ENCODE data around the gene GAPDHS. TPM values are rescaled to one million over a fixed set of nuclear protein-coding genes. Genes with fewer than 3 reads are reported as not detected.

The GAPDHS gene
- total RNA-seq, 1 donor from 2014 or later, result not detected

- Histone ChIP-seq H3K4me3 (no peak overlapping the region), H3K9me3 (no peaks in the 10 kb centered on the region), H3K27me3 (no peaks in the 10 kb centered on the region), H3K4me1 (no peaks in the 10 kb centered on the region), H3K27ac (no peak overlapping the region), H3K36me3 (no peaks in the 10 kb centered on the region)
- peak in 1 of 2 donors; percentile 72 for DNase-seq (ENCODE audit: extremely low spot score in 2 of 2)
- no peak for TF ChIP-seq POLR2A (IDR thresholded peaks at IDR 0.05)
- TF ChIP-seq, protein P1, sequence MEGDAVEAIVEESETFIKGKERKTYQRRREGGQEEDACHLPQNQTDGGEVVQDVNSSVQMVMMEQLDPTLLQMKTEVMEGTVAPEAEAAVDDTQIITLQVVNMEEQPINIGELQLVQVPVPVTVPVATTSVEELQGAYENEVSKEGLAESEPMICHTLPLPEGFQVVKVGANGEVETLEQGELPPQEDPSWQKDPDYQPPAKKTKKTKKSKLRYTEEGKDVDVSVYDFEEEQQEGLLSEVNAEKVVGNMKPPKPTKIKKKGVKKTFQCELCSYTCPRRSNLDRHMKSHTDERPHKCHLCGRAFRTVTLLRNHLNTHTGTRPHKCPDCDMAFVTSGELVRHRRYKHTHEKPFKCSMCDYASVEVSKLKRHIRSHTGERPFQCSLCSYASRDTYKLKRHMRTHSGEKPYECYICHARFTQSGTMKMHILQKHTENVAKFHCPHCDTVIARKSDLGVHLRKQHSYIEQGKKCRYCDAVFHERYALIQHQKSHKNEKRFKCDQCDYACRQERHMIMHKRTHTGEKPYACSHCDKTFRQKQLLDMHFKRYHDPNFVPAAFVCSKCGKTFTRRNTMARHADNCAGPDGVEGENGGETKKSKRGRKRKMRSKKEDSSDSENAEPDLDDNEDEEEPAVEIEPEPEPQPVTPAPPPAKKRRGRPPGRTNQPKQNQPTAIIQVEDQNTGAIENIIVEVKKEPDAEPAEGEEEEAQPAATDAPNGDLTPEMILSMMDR (IDR thresholded peaks at IDR 0.05), result no peak
- TF ChIP-seq POLR2AphosphoS5 (IDR thresholded peaks at IDR 0.05; ENCODE audit: insufficient read depth in 1 of 2, low read depth in 1 of 2), result no peak
- intact Hi-C loops (cut with DNase I), result no loop called here
Measured at GRCh38 chr19:35569281-35569781, 36.1 kb downstream of the GAPDHS start.

GRCh38 chr19:35571406-35571965, 38.2 kb downstream of the GAPDHS start:
- Histone ChIP-seq H3K4me1 (no peaks in the 10 kb centered on the region), H3K36me3 (no peaks in the 10 kb centered on the region), H3K4me3 (no peak overlapping the region), H3K27ac (no peak overlapping the region), H3K27me3 (no peaks in the 10 kb centered on the region), H3K9me3 (peaks cover 2% of the 10 kb centered on the region)
- DNase-seq (ENCODE audit: extremely low spot score in 2 of 2), result no peak
- TF ChIP-seq POLR2A (IDR thresholded peaks at IDR 0.05) (no peak), POLR2AphosphoS5 (IDR thresholded peaks at IDR 0.05; ENCODE audit: insufficient read depth in 1 of 2, low read depth in 1 of 2) (no peak)
- TF ChIP-seq, protein P1 (IDR thresholded peaks at IDR 0.05), result no peak
- intact Hi-C loops (cut with DNase I), result no loop called here

- DNase-seq (ENCODE audit: extremely low spot score in 2 of 2), result no peak
- Histone ChIP-seq H3K36me3 (no peaks in the 10 kb centered on the region), H3K9me3 (peaks cover 7% of the 10 kb centered on the region), H3K4me3 (no peak overlapping the region), H3K4me1 (no peaks in the 10 kb centered on the region), H3K27me3 (no peaks in the 10 kb centered on the region), H3K27ac (no peak overlapping the region)
- no peak for TF ChIP-seq POLR2AphosphoS5 (IDR thresholded peaks at IDR 0.05; ENCODE audit: insufficient read depth in 1 of 2, low read depth in 1 of 2)
- TF ChIP-seq, protein P1 (IDR thresholded peaks at IDR 0.05), result no peak
- no peak for TF ChIP-seq POLR2A (IDR thresholded peaks at IDR 0.05)
- intact Hi-C loops (cut with DNase I), result no loop called here
Measured at GRCh38 chr19:35577918-35578317, 44.7 kb downstream of the GAPDHS start.

- peaks cover 7% of the 10 kb centered on the region for H3K9me3 ChIP-seq
- intact Hi-C loops (cut with DNase I), result no loop called here
- no peaks in the 10 kb centered on the region for H3K36me3 ChIP-seq
- H3K27ac ChIP-seq, result no peak overlapping the region
- no peak overlapping the region for H3K4me3 ChIP-seq
- H3K27me3 ChIP-seq, result no peaks in the 10 kb centered on the region
- no peak for DNase-seq (ENCODE audit: extremely low spot score in 2 of 2)
- no peaks in the 10 kb centered on the region for H3K4me1 ChIP-seq
- TF ChIP-seq, protein P1 (IDR thresholded peaks at IDR 0.05), result no peak
- TF ChIP-seq POLR2AphosphoS5 (IDR thresholded peaks at IDR 0.05; ENCODE audit: insufficient read depth in 1 of 2, low read depth in 1 of 2) (no peak), POLR2A (IDR thresholded peaks at IDR 0.05) (no peak)
Measured at GRCh38 chr19:35578707-35579106, 45.5 kb downstream of the GAPDHS start.

- Histone ChIP-seq H3K36me3 (no peaks in the 10 kb centered on the region), H3K4me3 (no peak overlapping the region), H3K27ac (no peak overlapping the region), H3K9me3 (no peaks in the 10 kb centered on the region), H3K27me3 (no peaks in the 10 kb centered on the region), H3K4me1 (no peaks in the 10 kb centered on the region)
- intact Hi-C loops (cut with DNase I), result no loop called here
- DNase-seq (ENCODE audit: extremely low spot score in 2 of 2), result no peak
- TF ChIP-seq, protein P1 (IDR thresholded peaks at IDR 0.05), result no peak
- no peak for TF ChIP-seq POLR2A (IDR thresholded peaks at IDR 0.05)
- no peak for TF ChIP-seq POLR2AphosphoS5 (IDR thresholded peaks at IDR 0.05; ENCODE audit: insufficient read depth in 1 of 2, low read depth in 1 of 2)
Measured at GRCh38 chr19:35582760-35583159, 49.5 kb downstream of the GAPDHS start.

Data from vagina (tissue), 2 donors.